ENCODE data around the gene MLN. TPM values are rescaled to one million over a fixed set of nuclear protein-coding genes. Genes with fewer than 3 reads are reported as not detected.

MLN gene
- total and polyA plus RNA-seq, 2 experiments from 2014 or later = 0.86 to 2.3 TPM

DNA sequence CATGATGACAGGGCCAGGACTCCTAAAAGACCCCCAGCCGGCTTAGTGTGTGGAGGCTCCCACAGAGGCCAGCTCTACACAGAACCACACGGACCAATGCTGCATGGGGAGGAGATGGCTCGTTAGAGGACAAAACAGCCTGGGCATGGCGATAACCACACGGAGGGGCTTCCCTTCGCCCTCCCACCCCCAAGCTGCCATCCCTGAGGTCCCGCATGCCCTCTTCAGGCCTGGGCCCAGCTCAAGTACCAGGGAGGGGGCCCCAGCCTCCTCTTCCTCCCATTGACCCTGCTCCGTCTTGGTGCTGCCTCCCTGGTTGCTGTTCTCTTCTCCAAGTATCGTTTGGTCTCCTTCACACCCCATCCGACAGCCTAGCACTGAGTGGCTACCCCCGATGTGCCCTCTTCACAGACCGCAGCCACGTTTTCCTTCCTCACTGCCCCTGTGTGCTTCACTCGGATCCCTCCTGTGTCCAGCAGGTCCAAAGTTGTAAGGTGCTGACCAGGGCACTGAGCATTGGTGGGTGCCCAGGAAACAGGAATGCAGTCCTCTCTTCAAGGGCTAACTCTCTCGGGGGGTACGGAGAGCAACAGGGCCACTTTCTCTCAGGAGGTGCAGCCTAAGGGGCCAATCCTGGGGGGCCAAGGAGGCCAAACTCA is 9.6 kb upstream of the MLN start:
- Histone ChIP-seq H3K36me3 (replicated peaks; ENCODE audit: insufficient read depth, low read depth) (no peaks in the 10 kb centered on the region), H2AFZ (no peak overlapping the region), H4K20me1 (ENCODE audit: insufficient read depth, poor library complexity, severe bottlenecking) (no peaks in the 10 kb centered on the region), H3K9me3 (ENCODE audit: low read depth) (no peaks in the 10 kb centered on the region), H3K27me3 (peaks cover 19% of the 10 kb centered on the region), H3K9me2 (replicated peaks; ENCODE audit: insufficient read depth) (no peaks in the 10 kb centered on the region), H3K79me2 (no peaks in the 10 kb centered on the region), H3K4me3 (no peak overlapping the region), H3K4me2 (no peak overlapping the region), H3K27ac (no peak overlapping the region), H3K4me1 (ENCODE audit: insufficient read depth) (no peaks in the 10 kb centered on the region)
- 75% methylated on average over 16 of the region's 16 CpGs for WGBS (ENCODE audit: low lambda C conversion rate, missing lambda C conversion rate)
- TF ChIP-seq EZH2 (IDR thresholded peaks at IDR 0.05; ENCODE audit: borderline replicate concordance) (no peak), EZH2phosphoT487 (IDR thresholded peaks at IDR 0.05; ENCODE audit: low read depth, severe bottlenecking, unreplicated experiment) (no peak)
- TF ChIP-seq, protein P1, sequence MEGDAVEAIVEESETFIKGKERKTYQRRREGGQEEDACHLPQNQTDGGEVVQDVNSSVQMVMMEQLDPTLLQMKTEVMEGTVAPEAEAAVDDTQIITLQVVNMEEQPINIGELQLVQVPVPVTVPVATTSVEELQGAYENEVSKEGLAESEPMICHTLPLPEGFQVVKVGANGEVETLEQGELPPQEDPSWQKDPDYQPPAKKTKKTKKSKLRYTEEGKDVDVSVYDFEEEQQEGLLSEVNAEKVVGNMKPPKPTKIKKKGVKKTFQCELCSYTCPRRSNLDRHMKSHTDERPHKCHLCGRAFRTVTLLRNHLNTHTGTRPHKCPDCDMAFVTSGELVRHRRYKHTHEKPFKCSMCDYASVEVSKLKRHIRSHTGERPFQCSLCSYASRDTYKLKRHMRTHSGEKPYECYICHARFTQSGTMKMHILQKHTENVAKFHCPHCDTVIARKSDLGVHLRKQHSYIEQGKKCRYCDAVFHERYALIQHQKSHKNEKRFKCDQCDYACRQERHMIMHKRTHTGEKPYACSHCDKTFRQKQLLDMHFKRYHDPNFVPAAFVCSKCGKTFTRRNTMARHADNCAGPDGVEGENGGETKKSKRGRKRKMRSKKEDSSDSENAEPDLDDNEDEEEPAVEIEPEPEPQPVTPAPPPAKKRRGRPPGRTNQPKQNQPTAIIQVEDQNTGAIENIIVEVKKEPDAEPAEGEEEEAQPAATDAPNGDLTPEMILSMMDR (IDR thresholded peaks at IDR 0.05; ENCODE audit: poor library complexity) = no peak
- no peak for DNase-seq (ENCODE audit: low spot score)

DNA sequence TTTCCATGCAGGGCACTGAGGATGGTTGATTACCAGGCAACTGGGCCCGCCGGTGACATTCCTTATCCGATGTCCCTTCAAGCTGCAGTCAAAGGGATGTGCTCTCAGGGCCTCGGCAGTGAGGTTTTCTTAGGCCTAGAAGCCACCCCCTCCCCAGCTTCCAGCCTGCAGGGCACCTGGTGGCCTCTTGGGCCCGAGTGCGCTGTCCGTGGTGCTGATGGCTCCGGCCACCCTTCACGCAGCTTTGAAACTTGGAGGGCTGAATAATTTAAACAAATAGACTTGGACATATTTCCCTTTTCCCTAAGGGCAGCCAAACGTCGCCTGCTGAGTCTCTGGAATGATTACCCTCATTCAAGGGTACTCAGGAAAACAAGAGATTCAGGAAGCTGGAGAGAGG is 8.9 kb upstream of the MLN start:
- no peaks in the 10 kb centered on the region for H4K20me1 ChIP-seq (ENCODE audit: insufficient read depth, poor library complexity, severe bottlenecking)
- H3K4me1 ChIP-seq (ENCODE audit: insufficient read depth) = no peaks in the 10 kb centered on the region
- no peaks in the 10 kb centered on the region for H3K9me3 ChIP-seq (ENCODE audit: low read depth)
- TF ChIP-seq, protein P1 (IDR thresholded peaks at IDR 0.05; ENCODE audit: poor library complexity) = no peak
- no peak for TF ChIP-seq EZH2phosphoT487 (IDR thresholded peaks at IDR 0.05; ENCODE audit: low read depth, severe bottlenecking, unreplicated experiment)
- TF ChIP-seq EZH2 (IDR thresholded peaks at IDR 0.05; ENCODE audit: borderline replicate concordance) = no peak
- H3K79me2 ChIP-seq = no peaks in the 10 kb centered on the region
- H3K4me3 ChIP-seq = no peak overlapping the region
- H3K27me3 ChIP-seq = peaks cover 21% of the 10 kb centered on the region
- no peaks in the 10 kb centered on the region for H3K36me3 ChIP-seq (replicated peaks; ENCODE audit: insufficient read depth, low read depth)
- no peak overlapping the region for H2AFZ ChIP-seq
- WGBS (ENCODE audit: low lambda C conversion rate, missing lambda C conversion rate) = 7% methylated on average over 11 of the region's 11 CpGs
- H3K4me2 ChIP-seq = no peak overlapping the region
- DNase-seq (ENCODE audit: low spot score) = peak; percentile 85
- H3K9me2 ChIP-seq (replicated peaks; ENCODE audit: insufficient read depth) = no peaks in the 10 kb centered on the region
- H3K27ac ChIP-seq = no peak overlapping the region

DNA sequence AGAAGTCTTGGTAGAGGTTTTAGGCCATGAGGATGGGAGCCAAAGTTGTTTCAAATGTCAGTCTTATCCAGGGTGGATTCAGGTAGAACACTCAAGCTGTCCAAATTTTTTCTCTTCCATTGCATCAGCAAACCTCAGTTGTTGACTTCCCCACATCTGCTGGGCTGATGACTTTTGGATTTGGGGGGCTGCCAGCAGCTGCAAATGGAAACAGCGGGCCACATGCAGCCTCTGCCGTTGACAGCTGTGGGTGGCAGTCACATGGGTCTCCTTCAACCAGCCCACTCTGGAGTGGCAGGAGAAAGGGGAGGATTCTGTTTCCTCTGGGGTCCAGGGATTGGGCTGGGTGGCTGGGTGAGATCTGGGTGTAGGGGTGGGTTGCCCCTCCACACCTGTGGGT is 5.8 kb upstream of the MLN start:
- H3K27ac ChIP-seq = no peak overlapping the region
- DNase-seq (ENCODE audit: low spot score) = no peak
- H2AFZ ChIP-seq = no peak overlapping the region
- no peaks in the 10 kb centered on the region for H4K20me1 ChIP-seq (ENCODE audit: insufficient read depth, poor library complexity, severe bottlenecking)
- no peaks in the 10 kb centered on the region for H3K9me2 ChIP-seq (replicated peaks; ENCODE audit: insufficient read depth)
- TF ChIP-seq EZH2 (IDR thresholded peaks at IDR 0.05; ENCODE audit: borderline replicate concordance) = no peak
- no peak for TF ChIP-seq EZH2phosphoT487 (IDR thresholded peaks at IDR 0.05; ENCODE audit: low read depth, severe bottlenecking, unreplicated experiment)
- TF ChIP-seq, protein P1 (IDR thresholded peaks at IDR 0.05; ENCODE audit: poor library complexity) = no peak
- H3K79me2 ChIP-seq = no peaks in the 10 kb centered on the region
- peaks cover 23% of the 10 kb centered on the region for H3K27me3 ChIP-seq
- H3K36me3 ChIP-seq (replicated peaks; ENCODE audit: insufficient read depth, low read depth) = no peaks in the 10 kb centered on the region
- no peak overlapping the region for H3K4me2 ChIP-seq
- no peak overlapping the region for H3K4me3 ChIP-seq
- WGBS (ENCODE audit: low lambda C conversion rate, missing lambda C conversion rate) = 65% methylated on average over 2 of the region's 2 CpGs
- no peaks in the 10 kb centered on the region for H3K9me3 ChIP-seq (ENCODE audit: low read depth)
- H3K4me1 ChIP-seq (ENCODE audit: insufficient read depth) = no peaks in the 10 kb centered on the region
